KOPT-K1 (cell line): ENCODE data around the gene FTO.
"Not testable (repeated sequence)": the region's sequence is repeated elsewhere in the genome, so short reads cannot be mapped to it uniquely, and the experiment has no call there.

ENCODE experiments used
- H3K27ac ChIP-seq: fragments of 200-600 bp; sonication (generic); 2 replicates; pipeline ENCODE4 v1.5.1; 2016; ENCODE audit warnings: antibody characterized with exemption, mild to moderate bottlenecking, low read depth, low read length; ENCODE audit not compliant: poor library complexity, severe bottlenecking
- H3K36me3 ChIP-seq: fragments of 200-600 bp; sonication (generic); 2 replicates; pipeline ENCODE4 v1.5.1; 2017; ENCODE audit warnings: antibody characterized with exemption, mild to moderate bottlenecking, low read length, moderate library complexity; ENCODE audit not compliant: insufficient read depth
- H3K9me3 ChIP-seq: fragments of 200-600 bp; sonication (generic); 2 replicates; pipeline ENCODE4 v1.5.1; 2017; ENCODE audit warnings: antibody characterized with exemption, low read length, mild to moderate bottlenecking; ENCODE audit not compliant: insufficient read depth, poor library complexity, severe bottlenecking

Gene FTO

GRCh38 chr16:53886482-53887378 lies 182.8 kb downstream of the FTO start:
- Histone ChIP-seq H3K9me3 (no peaks in the 10 kb centered on the region), H3K36me3 (peaks cover 14% of the 10 kb centered on the region; the same call in 1 of the 2 replicates), H3K27ac (no peak overlapping the region)

DNA sequence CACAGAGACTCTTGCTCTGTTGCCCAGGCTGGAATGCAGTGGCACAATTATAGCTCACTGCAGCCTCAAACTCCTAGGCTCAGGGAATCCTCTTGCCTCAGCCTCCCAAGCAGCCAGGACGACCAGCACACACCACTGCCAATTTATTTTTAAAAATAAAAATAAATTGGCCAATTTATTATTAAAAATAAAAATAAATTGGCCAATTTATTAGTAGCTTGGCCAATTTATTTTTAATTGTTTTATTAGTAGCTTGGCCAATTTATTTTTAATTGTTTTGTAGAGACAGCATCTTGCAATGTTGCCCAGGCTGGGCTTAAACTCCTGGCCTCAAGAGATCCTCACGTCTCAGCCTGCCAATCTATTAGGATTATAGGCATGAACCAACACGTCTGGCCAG lies 184.3 kb downstream of the FTO start:
- no peaks in the 10 kb centered on the region for H3K9me3 ChIP-seq
- no peak overlapping the region for H3K27ac ChIP-seq
- H3K36me3 ChIP-seq = peaks cover 14% of the 10 kb centered on the region; the same call in 1 of the 2 replicates

DNA sequence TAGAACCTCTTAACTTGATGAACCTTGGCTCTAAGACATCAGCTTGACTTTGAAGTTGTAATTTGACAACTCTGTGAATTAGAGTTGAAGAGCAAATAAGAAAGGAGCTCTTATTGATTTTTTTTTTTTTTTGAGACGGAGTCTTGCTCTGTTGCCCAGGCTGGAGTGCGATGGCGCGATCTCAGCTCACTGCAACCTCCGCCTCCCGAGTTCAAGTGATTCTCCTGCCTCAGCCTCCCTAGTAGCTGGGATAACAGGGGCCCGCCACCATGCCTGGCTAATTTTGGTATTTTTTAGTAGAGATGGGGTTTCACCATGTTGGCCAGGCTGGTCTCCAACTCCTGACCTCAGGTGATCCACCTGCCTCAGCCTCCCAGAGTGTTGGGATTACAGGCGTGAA lies 186.9 kb downstream of the FTO start:
- not testable (repeated sequence) for H3K27ac ChIP-seq, H3K36me3 ChIP-seq, H3K9me3 ChIP-seq

- peak overlapping the region; percentile 34 for H3K27ac ChIP-seq
- no peaks in the 10 kb centered on the region for H3K9me3 ChIP-seq
- H3K36me3 ChIP-seq = no peaks in the 10 kb centered on the region
These were observed 187.6 kb downstream of the FTO start for GRCh38 chr16:53891409-53892139.

GRCh38 chr16:53892155-53892554 lies 188.2 kb downstream of the FTO start:
- H3K27ac ChIP-seq = peak overlapping the region; percentile 34

GRCh38 chr16:53893731-53894435 lies 189.9 kb downstream of the FTO start:
- Histone ChIP-seq H3K9me3 (no peaks in the 10 kb centered on the region), H3K36me3 (no peaks in the 10 kb centered on the region), H3K27ac (no peak overlapping the region)

More at GRCh38 chr16:53892155-53892554, 188.2 kb downstream of the FTO start:
- Histone ChIP-seq H3K9me3 (no peaks in the 10 kb centered on the region), H3K36me3 (no peaks in the 10 kb centered on the region)

- H3K9me3 ChIP-seq = no peaks in the 10 kb centered on the region
- H3K36me3 ChIP-seq = no peaks in the 10 kb centered on the region
- no peak overlapping the region for H3K27ac ChIP-seq
These were observed 190.7 kb downstream of the FTO start for GRCh38 chr16:53894686-53895085.

- no peak overlapping the region for H3K27ac ChIP-seq
- no peaks in the 10 kb centered on the region for H3K36me3 ChIP-seq
- no peaks in the 10 kb centered on the region for H3K9me3 ChIP-seq
These were observed 191.5 kb downstream of the FTO start for GRCh38 chr16:53895433-53895832.

DNA sequence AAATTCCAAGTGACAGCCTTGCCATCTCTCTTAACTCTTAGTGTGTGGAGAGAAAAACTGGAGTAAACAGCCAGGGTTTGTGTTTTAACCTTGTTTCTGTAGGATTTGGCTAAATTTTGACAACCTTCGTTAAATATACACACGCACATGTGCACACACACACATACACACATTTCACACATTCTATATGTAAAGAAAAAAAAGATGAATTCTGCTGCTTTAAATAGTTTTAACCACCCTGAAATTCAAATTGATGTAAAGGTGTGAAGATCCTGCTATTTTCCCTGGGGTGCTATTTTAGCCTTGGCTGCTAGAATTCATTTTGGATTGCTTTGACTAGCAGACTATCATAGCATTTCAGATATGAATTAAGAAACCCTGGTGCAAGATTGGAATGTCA lies 191.9 kb downstream of the FTO start:
- no peaks in the 10 kb centered on the region for H3K36me3 ChIP-seq
- no peaks in the 10 kb centered on the region for H3K9me3 ChIP-seq
- H3K27ac ChIP-seq = no peak overlapping the region

GRCh38 chr16:53896722-53897121 lies 192.8 kb downstream of the FTO start:
- Histone ChIP-seq H3K9me3 (no peaks in the 10 kb centered on the region), H3K36me3 (no peaks in the 10 kb centered on the region), H3K27ac (no peak overlapping the region)

- Histone ChIP-seq H3K9me3 (no peaks in the 10 kb centered on the region), H3K27ac (no peak overlapping the region), H3K36me3 (no peaks in the 10 kb centered on the region)
These were observed 195.0 kb downstream of the FTO start for GRCh38 chr16:53898993-53899392.

DNA sequence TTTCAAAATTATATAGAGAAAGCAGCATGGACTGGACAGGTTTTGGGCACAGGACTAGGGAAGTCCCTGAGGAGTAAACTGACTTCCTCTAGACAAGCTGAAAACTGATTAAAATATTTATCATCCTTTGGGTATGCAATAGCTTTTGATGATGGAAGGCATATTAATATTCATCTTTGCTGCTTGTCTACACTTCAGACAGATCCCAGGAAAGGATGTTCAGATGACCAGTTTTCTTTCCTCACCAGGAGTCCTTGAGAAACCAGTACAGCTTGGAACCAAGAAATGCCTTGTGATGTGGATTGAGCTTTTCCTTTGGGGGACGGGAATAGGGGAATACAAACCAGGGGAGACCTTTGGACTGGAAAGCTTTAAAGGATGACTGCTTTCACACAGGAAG lies 195.5 kb downstream of the FTO start:
- Histone ChIP-seq H3K36me3 (no peaks in the 10 kb centered on the region), H3K27ac (no peak overlapping the region)

GRCh38 chr16:53900667-53901066 lies 196.7 kb downstream of the FTO start:
- no peak overlapping the region for H3K27ac ChIP-seq
- H3K9me3 ChIP-seq = no peaks in the 10 kb centered on the region
- H3K36me3 ChIP-seq = no peaks in the 10 kb centered on the region

More for the DNA sequence above, 195.5 kb downstream of the FTO start:
- no peaks in the 10 kb centered on the region for H3K9me3 ChIP-seq

DNA sequence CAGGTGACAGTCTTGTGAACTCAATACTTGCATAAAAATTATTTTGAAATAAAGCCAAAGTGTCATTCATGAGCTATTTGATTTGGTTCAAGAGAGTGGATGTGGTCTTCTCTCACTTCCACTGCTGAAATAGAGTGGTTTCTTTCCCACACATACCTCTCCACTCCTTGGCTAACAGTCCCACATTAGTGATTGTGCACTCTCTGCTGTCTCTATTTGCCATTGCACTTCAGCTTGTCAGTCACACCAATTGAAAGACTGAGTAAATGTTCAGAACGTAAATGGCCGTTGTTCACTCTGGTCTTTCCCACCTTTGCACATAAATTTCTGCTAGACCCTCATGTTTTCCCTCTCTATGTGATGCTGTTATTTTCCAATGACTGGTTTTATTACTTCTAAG lies 197.5 kb downstream of the FTO start:
- no peaks in the 10 kb centered on the region for H3K9me3 ChIP-seq
- no peak overlapping the region for H3K27ac ChIP-seq
- H3K36me3 ChIP-seq = no peaks in the 10 kb centered on the region

DNA sequence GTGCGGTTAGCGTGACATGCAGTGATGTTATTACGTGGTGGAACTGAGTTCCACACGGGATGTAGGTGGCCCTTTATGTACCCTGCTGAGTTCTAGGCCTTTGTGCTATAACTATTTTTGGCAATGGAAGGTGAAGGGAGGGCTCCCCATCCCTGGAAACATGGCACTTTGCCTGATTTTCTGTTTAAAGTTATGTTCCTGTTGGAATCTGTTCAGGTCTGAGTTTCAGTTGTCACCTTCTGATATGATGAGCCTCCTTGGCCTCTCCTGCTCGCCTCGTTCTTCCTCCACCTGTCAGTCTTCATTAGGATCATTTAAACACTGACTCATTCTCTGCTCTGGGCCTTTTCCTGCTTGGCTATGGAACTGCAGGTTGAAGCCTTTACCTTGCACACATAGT lies 200.6 kb downstream of the FTO start:
- Histone ChIP-seq H3K36me3 (no peaks in the 10 kb centered on the region), H3K27ac (no peak overlapping the region), H3K9me3 (no peaks in the 10 kb centered on the region)
